A673 (cell line): Measurements from ENCODE around the gene KCNC1.

Experiments
- CTCF ChIP-seq: fragments of 300-800, 200-600 bp; sonication (generic); conservative IDR thresholded peaks from 2 replicates; pipeline ENCODE4 v1.5.1; 2017; ENCODE audit warnings: low read depth, mild to moderate bottlenecking, antibody characterized with exemption, low read length, moderate library complexity, mixed read lengths
- EZH2 ChIP-seq: fragments of 200-600 bp; sonication (generic); IDR thresholded peaks from 2 replicates; pipeline ENCODE4 v1.6.1; 2017; ENCODE audit warnings: borderline replicate concordance, low read depth, mild to moderate bottlenecking, mixed read lengths, antibody characterized with exemption, low read length; ENCODE audit not compliant: poor library complexity, severe bottlenecking

- TF ChIP-seq CTCF (no peak), EZH2 (no peak)
Observed at GRCh38 chr11:17755891-17756290, 21.3 kb downstream of the KCNC1 start.
